HEK293T (cell line): ENCODE data around the gene UMODL1.

Source experiments
- ARNT ChIP-seq: fragments of 450-650 bp; IDR thresholded peaks from 2 replicates; pipeline ENCODE4 v1.6.1; 2017; ENCODE audit warnings: mild to moderate bottlenecking
- BHLHE40 ChIP-seq: fragments of 450-650 bp; IDR thresholded peaks from 2 replicates; pipeline ENCODE4 v1.6.1; 2016; ENCODE audit warnings: mild to moderate bottlenecking, moderate library complexity, borderline replicate concordance
- ELF4 ChIP-seq: fragments of 450-650 bp; IDR thresholded peaks from 2 replicates; pipeline ENCODE4 v1.6.1; 2017; ENCODE audit warnings: antibody characterized with exemption
- FOXK2 ChIP-seq: fragments of 450-650 bp; IDR thresholded peaks from 2 replicates; pipeline ENCODE4 v1.6.1; 2016; ENCODE audit warnings: mild to moderate bottlenecking
- FOXM1 ChIP-seq: fragments of 450-650 bp; IDR thresholded peaks from 2 replicates; pipeline ENCODE4 v1.6.1; 2017; ENCODE audit warnings: mild to moderate bottlenecking, borderline replicate concordance
- HDGF ChIP-seq: fragments of 450-650 bp; IDR thresholded peaks from 2 replicates; pipeline ENCODE4 v1.6.1; 2017; ENCODE audit warnings: antibody characterized with exemption, borderline replicate concordance
- LEF1 ChIP-seq: fragments of 450-650 bp; IDR thresholded peaks from 2 replicates; pipeline ENCODE4 v1.6.1; 2017; ENCODE audit warnings: mild to moderate bottlenecking, borderline replicate concordance
- NFRKB ChIP-seq: fragments of 450-650 bp; IDR thresholded peaks from 2 replicates; pipeline ENCODE4 v1.6.1; 2016; ENCODE audit warnings: mild to moderate bottlenecking, moderate library complexity
- PKNOX1 ChIP-seq: fragments of 450-650 bp; IDR thresholded peaks from 2 replicates; pipeline ENCODE4 v1.6.1; 2016
- SP1 ChIP-seq: fragments of 450-650 bp; IDR thresholded peaks from 2 replicates; pipeline ENCODE4 v1.6.1; 2017
- SUZ12 ChIP-seq: fragments of 450-650 bp; IDR thresholded peaks from 2 replicates; pipeline ENCODE4 v1.6.1; 2016; ENCODE audit warnings: mild to moderate bottlenecking
- TARDBP ChIP-seq: fragments of 450-650 bp; IDR thresholded peaks from 2 replicates; pipeline ENCODE4 v1.6.1; 2016

DNA sequence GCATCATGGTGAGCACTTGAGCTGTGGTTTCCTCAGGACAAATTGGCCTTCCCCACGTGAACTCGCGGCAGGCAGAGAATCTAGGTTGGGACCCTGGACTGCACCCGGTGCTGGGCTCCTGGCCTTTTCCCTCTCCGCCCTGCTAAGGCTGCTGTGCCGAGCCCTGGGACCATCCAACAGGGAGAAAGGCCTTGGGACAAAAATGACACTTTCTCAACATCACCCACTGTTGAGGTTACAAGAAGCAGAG, 9.2 kb upstream of the UMODL1 start:
- TF ChIP-seq FOXK2: no peak
- no peak for TF ChIP-seq FOXM1
- TF ChIP-seq PKNOX1: no peak
- TF ChIP-seq TARDBP: no peak
- no peak for TF ChIP-seq LEF1
- TF ChIP-seq BHLHE40: no peak
- TF ChIP-seq NFRKB: no peak
- TF ChIP-seq ELF4: no peak
- no peak for TF ChIP-seq SP1
- no peak for TF ChIP-seq HDGF
- no peak for TF ChIP-seq SUZ12
- TF ChIP-seq ARNT: no peak
